MM.1S (cell line): Measurements from ENCODE around the gene CYSTM1.

ENCODE experiments used
- DNase-seq: peaks from one replicate; pipeline ENCODE4 v3.0.0-alpha.2; 2015
- H2AFZ ChIP-seq: fragments of 300-600 bp; sonication (generic); 2 replicates; pipeline ENCODE4 v1.6.0; 2016; ENCODE audit warnings: antibody characterized with exemption, low read length
- H3F3A ChIP-seq: fragments of 300-600 bp; sonication (generic); 2 replicates; pipeline ENCODE4 v1.6.1; 2016; ENCODE audit warnings: mild to moderate bottlenecking, antibody characterized with exemption, low read length, moderate library complexity, mixed read lengths; ENCODE audit not compliant: insufficient read depth
- H3K27ac ChIP-seq: fragments of 300-600 bp; sonication (generic); 2 replicates; pipeline ENCODE4 v1.5.1; 2016; ENCODE audit warnings: mild to moderate bottlenecking, low read length
- H3K27me3 ChIP-seq: fragments of 300-600 bp; sonication (generic); replicated peaks from 2 replicates; pipeline ENCODE4 v1.6.0; 2016; ENCODE audit warnings: low read length; ENCODE audit not compliant: insufficient read depth
- H3K36me3 ChIP-seq: fragments of 300-600 bp; sonication (generic); replicated peaks from 2 replicates; pipeline ENCODE4 v1.6.1; 2016; ENCODE audit warnings: mild to moderate bottlenecking, low read length, mixed read lengths; ENCODE audit not compliant: insufficient read depth
- H3K4me1 ChIP-seq: fragments of 300-600 bp; sonication (generic); 2 replicates; pipeline ENCODE4 v1.6.1; 2016; ENCODE audit warnings: low read length, mixed read lengths
- H3K4me2 ChIP-seq: fragments of 300-600 bp; sonication (generic); 2 replicates; pipeline ENCODE4 v1.6.0; 2016; ENCODE audit warnings: low read depth, low read length
- H3K4me3 ChIP-seq: fragments of 300-600 bp; sonication (generic); 2 replicates; pipeline ENCODE4 v1.5.1; 2016; ENCODE audit warnings: low read length, mixed read lengths
- H3K79me2 ChIP-seq: fragments of 300-600 bp; sonication (generic); 2 replicates; pipeline ENCODE4 v1.6.1; 2016; ENCODE audit warnings: mixed run types, low read length, mixed read lengths
- H3K9ac ChIP-seq: fragments of 300-600 bp; sonication (generic); 2 replicates; pipeline ENCODE4 v1.6.1; 2016; ENCODE audit warnings: low read length, mixed read lengths
- H3K9me2 ChIP-seq: fragments of 300-600 bp; sonication (generic); replicated peaks from 2 replicates; pipeline ENCODE4 v1.6.1; 2016; ENCODE audit warnings: mild to moderate bottlenecking, low read length, mixed read lengths; ENCODE audit not compliant: insufficient read depth
- H3K9me3 ChIP-seq: fragments of 300-600 bp; sonication (generic); replicated peaks from 2 replicates; pipeline ENCODE4 v1.6.1; 2016; ENCODE audit warnings: mild to moderate bottlenecking, low read length, mixed read lengths; ENCODE audit not compliant: insufficient read depth
- H4K20me1 ChIP-seq: fragments of 300-600 bp; sonication (generic); 2 replicates; pipeline ENCODE4 v1.6.1; 2016; ENCODE audit warnings: mild to moderate bottlenecking, low read length, moderate library complexity, mixed read lengths; ENCODE audit not compliant: insufficient read depth
- CTCF ChIP-seq: fragments of 300-600 bp; sonication (generic); IDR thresholded peaks from 2 replicates; pipeline ENCODE4 v1.5.1; 2016; ENCODE audit warnings: antibody characterized with exemption, low read length, mixed read lengths
- EZH2 ChIP-seq: fragments of 300-600 bp; sonication (generic); optimal IDR thresholded peaks from 2 replicates; pipeline ENCODE3; 2017; ENCODE audit warnings: low read depth, mild to moderate bottlenecking, antibody characterized with exemption, low read length, mixed read lengths
- EZH2phosphoT487 ChIP-seq: fragments of 300-600 bp; sonication (generic); IDR thresholded peaks from 2 replicates; pipeline ENCODE4 v1.6.1; 2018; ENCODE audit warnings: antibody characterized with exemption, low read length

CYSTM1 gene

GRCh38 chr5:140267201-140267540 lies 92.2 kb downstream of the CYSTM1 start:
- peak overlapping the region; percentile 13; the same call in 1 of the 2 replicates for H3K9ac ChIP-seq
- H3K4me3 ChIP-seq, result no peak overlapping the region; the same call in 1 of the 2 replicates
- no peak for DNase-seq
- peaks cover 28% of the 10 kb centered on the region for H3K79me2 ChIP-seq
- H3K9me3 ChIP-seq, result no peaks in the 10 kb centered on the region
- no peaks in the 10 kb centered on the region for H4K20me1 ChIP-seq
- H3K36me3 ChIP-seq, result no peaks in the 10 kb centered on the region
- H3K9me2 ChIP-seq, result no peaks in the 10 kb centered on the region
- TF ChIP-seq CTCF (no peak), EZH2 (no peak), EZH2phosphoT487 (no peak)
- no peaks in the 10 kb centered on the region for H3K27me3 ChIP-seq
- H3K4me1 ChIP-seq, result peaks cover 27% of the 10 kb centered on the region
- H3K27ac ChIP-seq, result peak overlapping the region; percentile 75
- no peak overlapping the region for H2AFZ ChIP-seq
- H3F3A ChIP-seq, result peaks cover 27% of the 10 kb centered on the region
- H3K4me2 ChIP-seq, result peak overlapping the region; percentile 57; the same call in 1 of the 2 replicates

- H3K9me2 ChIP-seq, result no peaks in the 10 kb centered on the region
- H2AFZ ChIP-seq, result no peak overlapping the region
- peak overlapping the region; percentile 30; the same call in 1 of the 2 replicates for H3K9ac ChIP-seq
- peaks cover 25% of the 10 kb centered on the region for H3K79me2 ChIP-seq
- no peaks in the 10 kb centered on the region for H3K9me3 ChIP-seq
- peak overlapping the region; percentile 75 for H3K27ac ChIP-seq
- no peaks in the 10 kb centered on the region for H3K36me3 ChIP-seq
- H3K27me3 ChIP-seq, result no peaks in the 10 kb centered on the region
- peaks cover 27% of the 10 kb centered on the region for H3K4me1 ChIP-seq
- DNase-seq, result peak; percentile 66
- peak overlapping the region; percentile 30; the same call in 1 of the 2 replicates for H3K4me3 ChIP-seq
- peak overlapping the region; percentile 57 for H3K4me2 ChIP-seq
- peaks cover 27% of the 10 kb centered on the region for H3F3A ChIP-seq
- H4K20me1 ChIP-seq, result no peaks in the 10 kb centered on the region
- TF ChIP-seq CTCF (no peak), EZH2 (no peak), EZH2phosphoT487 (no peak)
Observed at GRCh38 chr5:140267559-140268018, 92.6 kb downstream of the CYSTM1 start.

GRCh38 chr5:140270008-140270407 lies 95.0 kb downstream of the CYSTM1 start:
- no peaks in the 10 kb centered on the region for H3K9me2 ChIP-seq
- H3F3A ChIP-seq, result peaks cover 27% of the 10 kb centered on the region
- H3K4me3 ChIP-seq, result no peak overlapping the region
- H3K4me1 ChIP-seq, result peaks cover 22% of the 10 kb centered on the region
- H3K4me2 ChIP-seq, result no peak overlapping the region
- H2AFZ ChIP-seq, result no peak overlapping the region
- H3K27me3 ChIP-seq, result no peaks in the 10 kb centered on the region
- no peak for DNase-seq
- no peak overlapping the region for H3K9ac ChIP-seq
- H3K79me2 ChIP-seq, result peaks cover 20% of the 10 kb centered on the region
- TF ChIP-seq EZH2phosphoT487 (no peak), EZH2 (no peak), CTCF (no peak)
- no peaks in the 10 kb centered on the region for H3K9me3 ChIP-seq
- no peaks in the 10 kb centered on the region for H3K36me3 ChIP-seq
- no peak overlapping the region for H3K27ac ChIP-seq
- no peaks in the 10 kb centered on the region for H4K20me1 ChIP-seq
